ENCODE results near the gene MED15. TPM values are rescaled to one million over a fixed set of nuclear protein-coding genes. Genes with fewer than 3 reads are reported as not detected.

Gene MED15
- total and polyA plus RNA-seq, 7 donors, result 25.8 to 86.8 (median 37.5) TPM

GRCh38 chr22:20566420-20567260, 59.2 kb downstream of the MED15 start:
- peak overlapping the region; percentile 58 to 77 (median 74) for H3K27ac ChIP-seq

GRCh38 chr22:20567371-20567847, 60.0 kb downstream of the MED15 start:
- intact Hi-C loops (cut with DNase I), result loop anchor here (5.0 kb wide), 1 partner anchor 130 kb away; no protein-coding TSS in a partner anchor
- Histone ChIP-seq H3K27ac (peak overlapping the region; percentile 58 to 77 (median 74)), H3K36me3 (peaks cover 27 to 75% (median 41%) of the 10 kb centered on the region in 4 donors), H3K9me3 (no peaks in the 10 kb centered on the region), H3K4me3 (no peak overlapping the region), H3K4me1 (peaks cover 0 to 40% (median 36%) of the 10 kb centered on the region in 4 donors), H3K27me3 (no peaks in the 10 kb centered on the region)
- TF ChIP-seq EP300 (IDR thresholded peaks at IDR 0.05) (no peak), POLR2A (IDR thresholded peaks at IDR 0.05) (no peak), CTCF (IDR thresholded peaks at IDR 0.05) (no peak), POLR2AphosphoS5 (IDR thresholded peaks at IDR 0.05) (no peak)
- DNase-seq, result no peak
- 86 to 87% methylated on average over 6 of the region's 6 CpGs for WGBS, 2 donors

More at GRCh38 chr22:20566420-20567260, 59.2 kb downstream of the MED15 start:
- no peaks in the 10 kb centered on the region for H3K9me3 ChIP-seq
- intact Hi-C loops (cut with DNase I), result loop anchor here (5.0 kb wide), 1 partner anchor 131 kb away; no protein-coding TSS in a partner anchor
- H3K27me3 ChIP-seq, result no peaks in the 10 kb centered on the region
- H3K36me3 ChIP-seq, result peaks cover 23 to 74% (median 38%) of the 10 kb centered on the region in 4 donors
- WGBS, 2 donors, result 61 to 65% methylated on average over 14 of the region's 14 CpGs
- TF ChIP-seq POLR2AphosphoS5 (IDR thresholded peaks at IDR 0.05) (no peak), EP300 (IDR thresholded peaks at IDR 0.05) (no peak), CTCF (IDR thresholded peaks at IDR 0.05) (no peak), POLR2A (IDR thresholded peaks at IDR 0.05) (no peak)
- DNase-seq, result peak; percentile 78
- peaks cover 0 to 40% (median 36%) of the 10 kb centered on the region in 4 donors for H3K4me1 ChIP-seq
- H3K4me3 ChIP-seq, result no peak overlapping the region

GRCh38 chr22:20567993-20568417, 60.6 kb downstream of the MED15 start:
- Histone ChIP-seq H3K27me3 (no peaks in the 10 kb centered on the region), H3K9me3 (no peaks in the 10 kb centered on the region), H3K36me3 (peaks cover 29 to 75% (median 44%) of the 10 kb centered on the region in 4 donors), H3K4me1 (peaks cover 0 to 40% (median 36%) of the 10 kb centered on the region in 4 donors), H3K27ac (peak overlapping the region; percentile 58 to 77 (median 74)), H3K4me3 (no peak overlapping the region)
- intact Hi-C loops (cut with DNase I), result loop anchor here (5.0 kb wide), 1 partner anchor 129 kb away; no protein-coding TSS in a partner anchor
- no peak for DNase-seq
- 76 to 86% methylated on average over 5 of the region's 5 CpGs for WGBS, 2 donors
- TF ChIP-seq EP300 (IDR thresholded peaks at IDR 0.05) (no peak), CTCF (IDR thresholded peaks at IDR 0.05) (no peak), POLR2AphosphoS5 (IDR thresholded peaks at IDR 0.05) (no peak), POLR2A (IDR thresholded peaks at IDR 0.05) (no peak)

- H3K4me1 ChIP-seq, result peaks cover 0 to 40% (median 36%) of the 10 kb centered on the region in 4 donors
- no peak overlapping the region for H3K4me3 ChIP-seq
- intact Hi-C loops (cut with DNase I), result loop anchor here (5.0 kb wide), 1 partner anchor 129 kb away; no protein-coding TSS in a partner anchor
- WGBS, 2 donors, result 92% methylated on average over 9 of the region's 9 CpGs
- peak overlapping the region; percentile 63 to 77 (median 72) for H3K27ac ChIP-seq
- H3K36me3 ChIP-seq, result peaks cover 30 to 79% (median 47%) of the 10 kb centered on the region in 4 donors
- no peaks in the 10 kb centered on the region for H3K9me3 ChIP-seq
- no peak for TF ChIP-seq EP300 (IDR thresholded peaks at IDR 0.05)
- TF ChIP-seq CTCF (IDR thresholded peaks at IDR 0.05), result no peak
- TF ChIP-seq POLR2AphosphoS5 (IDR thresholded peaks at IDR 0.05), result no peak
- no peak for TF ChIP-seq POLR2A (IDR thresholded peaks at IDR 0.05)
- H3K27me3 ChIP-seq, result no peaks in the 10 kb centered on the region
- DNase-seq, result no peak
Observed at GRCh38 chr22:20568502-20569058, 61.2 kb downstream of the MED15 start.

All from sigmoid colon (tissue), 7 donors.